ENCODE measurements around the gene AFAP1L1. TPM values are rescaled to one million over a fixed set of nuclear protein-coding genes. Genes with fewer than 3 reads are reported as not detected.
A peak's percentile ranks its signal among the peaks of the same experiment; 100 is the strongest.

AFAP1L1 gene
- total and polyA plus RNA-seq, 9 of the 15 experiments (the other 6 are each of a cell fraction or from before 2014, with no cell fraction given): 0.01 to 0.12 (median 0.03) TPM; not detected in 4

- TF ChIP-seq RAD21 (CRISPR knock-in tag; conservative IDR thresholded peaks at IDR 0.05 in 1 of 2, IDR thresholded peaks at IDR 0.05 in 1 of 2) (peak; percentile 93 to 94), ETV1 (tag; conservative IDR thresholded peaks at IDR 0.05; ENCODE audit: low read depth) (peak; percentile 96), ETV6 (IDR thresholded peaks at IDR 0.05; ENCODE audit: borderline replicate concordance in 1 of 2, low read depth in 2 of 2, low read length in 1 of 2) (peak; percentile 44 to 72; a peak in 1 of 4 replicates), ETV6 (CRISPR knock-in tag; IDR thresholded peaks at IDR 0.05; ENCODE audit: borderline replicate concordance) (no peak), ATF4 (CRISPR knock-in tag; IDR thresholded peaks at IDR 0.05) (no peak), TEAD4 (IDR thresholded peaks at IDR 0.05; ENCODE audit: low read length) (0 out of 2 replicates have a peak, but pooled peaks have one; percentile 14), TEAD4 (CRISPR knock-in tag; IDR thresholded peaks at IDR 0.05; ENCODE audit: borderline replicate concordance) (no peak), FOSL1 (tag; conservative IDR thresholded peaks at IDR 0.05) (peak; percentile 33; the same call in 1 of the 2 replicates), NR2C2 (CRISPR knock-in tag; IDR thresholded peaks at IDR 0.05) (no peak), NR2C2 (tag; IDR thresholded peaks at IDR 0.05) (peak; percentile 89), TEAD1 (CRISPR knock-in tag; IDR thresholded peaks at IDR 0.05) (no peak), DEAF1 (CRISPR knock-in tag; IDR thresholded peaks at IDR 0.05) (peak; percentile 90), GABPA (tag; conservative IDR thresholded peaks at IDR 0.05; ENCODE audit: low read depth) (peak; percentile 90), NR2C1 (IDR thresholded peaks at IDR 0.05) (peak; percentile 27; the same call in 1 of the 2 replicates), NR2C1 (tag; IDR thresholded peaks at IDR 0.05) (peak; percentile 66), ZNF561 (CRISPR knock-in tag; conservative IDR thresholded peaks at IDR 0.05) (no peak), MEIS2 (IDR thresholded peaks at IDR 0.05; ENCODE audit: partially characterized antibody) (peak; percentile 63), ZNF175 (CRISPR knock-in tag; IDR thresholded peaks at IDR 0.05; ENCODE audit: low read depth) (peak; percentile 75), RCOR1 (IDR thresholded peaks at IDR 0.05; ENCODE audit: borderline replicate concordance in 1 of 2, low read depth in 2 of 2, low read length in 2 of 2) (0 out of 4 replicates have a peak, but pooled peaks of 1 of the 2 experiments have one; percentile 23), MAZ (CRISPR knock-in tag; conservative IDR thresholded peaks at IDR 0.05 in 1 of 2, IDR thresholded peaks at IDR 0.05 in 1 of 2) (peak in 1 of 2 experiments; percentile 39; a peak in 2 of 4 replicates), CSDE1 (IDR thresholded peaks at IDR 0.05) (no peak)
- TF ChIP-seq, protein P1, sequence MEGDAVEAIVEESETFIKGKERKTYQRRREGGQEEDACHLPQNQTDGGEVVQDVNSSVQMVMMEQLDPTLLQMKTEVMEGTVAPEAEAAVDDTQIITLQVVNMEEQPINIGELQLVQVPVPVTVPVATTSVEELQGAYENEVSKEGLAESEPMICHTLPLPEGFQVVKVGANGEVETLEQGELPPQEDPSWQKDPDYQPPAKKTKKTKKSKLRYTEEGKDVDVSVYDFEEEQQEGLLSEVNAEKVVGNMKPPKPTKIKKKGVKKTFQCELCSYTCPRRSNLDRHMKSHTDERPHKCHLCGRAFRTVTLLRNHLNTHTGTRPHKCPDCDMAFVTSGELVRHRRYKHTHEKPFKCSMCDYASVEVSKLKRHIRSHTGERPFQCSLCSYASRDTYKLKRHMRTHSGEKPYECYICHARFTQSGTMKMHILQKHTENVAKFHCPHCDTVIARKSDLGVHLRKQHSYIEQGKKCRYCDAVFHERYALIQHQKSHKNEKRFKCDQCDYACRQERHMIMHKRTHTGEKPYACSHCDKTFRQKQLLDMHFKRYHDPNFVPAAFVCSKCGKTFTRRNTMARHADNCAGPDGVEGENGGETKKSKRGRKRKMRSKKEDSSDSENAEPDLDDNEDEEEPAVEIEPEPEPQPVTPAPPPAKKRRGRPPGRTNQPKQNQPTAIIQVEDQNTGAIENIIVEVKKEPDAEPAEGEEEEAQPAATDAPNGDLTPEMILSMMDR (IDR thresholded peaks at IDR 0.05 in 2 of 3, conservative IDR thresholded peaks at IDR 0.05 in 1 of 3; ENCODE audit: insufficient read depth in 2 of 3, low read depth in 1 of 3, low read length in 3 of 3): peak; percentile 58 to 87 (median 59)
Observed at GRCh38 chr5:149228618-149229297, 42.9 kb upstream of the AFAP1L1 start (continued).

Measured in K562 (cell line).